K562 (cell line): ENCODE data around the gene CELA1. TPM values are rescaled to one million over a fixed set of nuclear protein-coding genes. Genes with fewer than 3 reads are reported as not detected.

Experiments used
- ATAC-seq: fragments of 200-7000 bp; cut with Tn5 transposase; 3 replicates; pipeline ENCODE4 v1.9.1; 2020; ENCODE audit warnings: moderate library complexity
- BruUV-seq: library from RNA; stranded (reverse); fragments of 400-500 nt; replicated peaks from 2 replicates; lab custom pipeline; 2021; lab: Mats Ljungman, UMichigan
- CTCF ChIA-PET: fragments of 300-600 bp; formaldehyde crosslinking; extraction: SDS; loops from one replicate; lab custom pipeline; 2021; ENCODE audit warnings: low intra/inter-chr PET ratio; lab: Yijun Ruan, JAX
- POLR2A ChIA-PET: fragments of 300-600, 350-650 bp; sonication (Branson Sonifier 250); formaldehyde crosslinking; extraction: SDS; loops from one replicate; lab custom pipeline; 2021; ENCODE audit warnings: antibody characterized with exemption, inconsistent platforms; lab: Yijun Ruan, JAX
- DNase-seq, 4 experiments: peaks; one replicate each; pipeline versions ENCODE4 v3.0.0 to v3.0.0-alpha.2; 2011 to 2018; ENCODE audit warnings: low spot score in 3 of 4, mixed read lengths in 3 of 4; ENCODE audit errors: extremely low read depth in 1 of 4
- FAIRE-seq: peaks from 2 replicates; lab custom pipeline; 2011; peaks lifted over from hg19 to GRCh38; lab: Jason Lieb, UNC
- H2AFZ ChIP-seq: 2 replicates; pipeline ENCODE4 v1.6.0; 2011; ENCODE audit warnings: low read depth, low read length, control low read depth, inconsistent platforms
- H3K27ac ChIP-seq: fragments of 200-600 bp; 3 replicates; pipeline ENCODE4 v1.8.0; 2011; ENCODE audit warnings: low read depth, mild to moderate bottlenecking, control low read depth, inconsistent platforms, low read length, moderate library complexity, mixed read lengths; ENCODE audit errors: extremely low read depth
- H3K27me3 ChIP-seq, 2 experiments: fragments of 300-600 bp in 1 of 2; 2 replicates in 1 of 2; 3 replicates in 1 of 2; pipeline versions ENCODE4 v1.6.0 to v1.8.0; 2011; ENCODE audit warnings: inconsistent platforms in 2 of 2, low read length in 2 of 2, mild to moderate bottlenecking in 1 of 2, mixed read lengths in 1 of 2, moderate library complexity in 1 of 2; ENCODE audit not compliant: control insufficient read depth in 2 of 2, insufficient read depth in 2 of 2
- H3K36me3 ChIP-seq: fragments of 300-600 bp; 3 replicates; pipeline ENCODE4 v1.8.0; 2011; ENCODE audit warnings: mild to moderate bottlenecking, low read length, inconsistent platforms; ENCODE audit not compliant: control insufficient read depth, insufficient read depth
- H3K4me1 ChIP-seq, 2 experiments: fragments of 200-600 bp in 1 of 2; replicated peaks in 1 of 2; 2 replicates in 1 of 2; 3 replicates in 1 of 2; pipeline versions ENCODE4 v1.5.1 to v1.8.0; 2011; ENCODE audit warnings: inconsistent platforms in 2 of 2, low read length in 2 of 2, mild to moderate bottlenecking in 1 of 2, mixed read lengths in 1 of 2, moderate library complexity in 1 of 2; ENCODE audit not compliant: control insufficient read depth in 2 of 2, insufficient read depth in 2 of 2
- H3K4me2 ChIP-seq: 2 replicates; pipeline ENCODE4 v1.6.1; 2011; ENCODE audit warnings: low read length, control low read depth, inconsistent platforms, mixed read lengths; ENCODE audit not compliant: insufficient read depth
- H3K4me3 ChIP-seq: fragments of 200-600 bp; sonication (generic), shearing (Covaris generic); 2 replicates; pipeline ENCODE4 v1.5.1; 2016; ENCODE audit warnings: control low read depth, inconsistent platforms
- H3K79me2 ChIP-seq: fragments of 200-600 bp; 3 replicates; pipeline ENCODE4 v1.8.0; 2011; ENCODE audit warnings: low read length, inconsistent platforms; ENCODE audit not compliant: control insufficient read depth, insufficient read depth
- H3K9ac ChIP-seq, 2 experiments: 2 replicates each; pipeline versions ENCODE4 v1.6.0 to v1.6.1; 2011; ENCODE audit warnings: low read depth in 2 of 2, low read length in 2 of 2, control low read depth in 1 of 2, inconsistent platforms in 1 of 2, mild to moderate bottlenecking in 1 of 2, mixed read lengths in 1 of 2; ENCODE audit not compliant: insufficient read depth in 1 of 2
- H3K9me1 ChIP-seq: one replicate; pipeline ENCODE4 v1.6.0; 2011; ENCODE audit warnings: inconsistent platforms, mild to moderate bottlenecking, low read length, moderate library complexity; ENCODE audit not compliant: control insufficient read depth, insufficient read depth
- H3K9me3 ChIP-seq: replicated peaks from 2 replicates; pipeline ENCODE4 v1.5.1; 2011; ENCODE audit warnings: low read depth, low read length, inconsistent platforms; ENCODE audit not compliant: control insufficient read depth, insufficient read depth
- H4K20me1 ChIP-seq: replicated peaks from 2 replicates; pipeline ENCODE4 v1.6.1; 2011; ENCODE audit warnings: low read length, inconsistent platforms, mixed read lengths; ENCODE audit not compliant: control insufficient read depth, insufficient read depth
- BRD9 ChIP-seq: fragments of 450-650 bp; IDR thresholded peaks from 2 replicates; pipeline ENCODE4 v1.6.1; 2018; ENCODE audit warnings: low read depth; ENCODE audit not compliant: partially characterized antibody
- PML ChIP-seq: IDR thresholded peaks from 2 replicates; pipeline ENCODE4 v1.6.1; 2012; ENCODE audit warnings: low read length, inconsistent platforms
- POLR2AphosphoS2 ChIP-seq: IDR thresholded peaks from 2 replicates; pipeline ENCODE4 v1.6.1; 2012; ENCODE audit warnings: low read length, improper control_type of control experiment
- SNRNP70 ChIP-seq: fragments of 200-400 bp; formaldehyde crosslinking; optimal IDR thresholded peaks from 2 replicates; pipeline ENCODE3; 2017; ENCODE audit warnings: low read depth, low read length
- SRF ChIP-seq, 2 experiments: fragments of 250-450, 450-650 bp in 1 of 2; sonication (Bioruptor Pico) in 1 of 2; sonication (generic) in 1 of 2; formaldehyde crosslinking; IDR thresholded peaks; 2 replicates each; pipeline versions ENCODE4 v1.5.0 to v1.5.1; 2020 to 2022; ENCODE audit warnings: mild to moderate bottlenecking in 1 of 2, missing genetic modification reagents in 1 of 2
- TCF7 ChIP-seq: sonication (generic); IDR thresholded peaks from 2 replicates; pipeline ENCODE4 v1.6.1; 2016; ENCODE audit warnings: antibody characterized with exemption, borderline replicate concordance
- YBX1 ChIP-seq: fragments of 450-650 bp; IDR thresholded peaks from 2 replicates; pipeline ENCODE4 v1.7.1; 2016; ENCODE audit warnings: mild to moderate bottlenecking
- ZNF41 ChIP-seq: fragments of 250-450 bp; sonication (Bioruptor Pico); conservative IDR thresholded peaks from 2 replicates; pipeline ENCODE4 v1.4.0; 2020; ENCODE audit warnings: mild to moderate bottlenecking
- ZNF584 ChIP-seq: fragments of 200-800 bp; sonication (Bioruptor generic); IDR thresholded peaks from 2 replicates; pipeline ENCODE4 v1.6.1; 2016; ENCODE audit warnings: low read depth, mild to moderate bottlenecking, missing genetic modification characterization, missing compliant biosample characterization
- WGBS: fragments of 100-300 bp; shearing (Covaris generic); methylation state at CpG from one replicate; pipeline ENCODE4 v1.1.6; 2016; ENCODE audit warnings: low coverage, mixed read lengths; ENCODE audit not compliant: insufficient coverage; ENCODE audit errors: missing lambda C conversion rate; 5-methylcytosine and 5-hydroxymethylcytosine counted together
- in situ Hi-C: fragments of 300-500 bp; cut with MboI; formaldehyde crosslinking; loops from 4 replicates; pipeline ENCODE4 v1.15.0; 2018; ENCODE audit warnings: inconsistent platforms, mixed read lengths
- intact Hi-C: fragments of 100-400 bp; cut with micrococcal nuclease; formaldehyde crosslinking; loops from 2 replicates; pipeline ENCODE4 v1.14.2; 2022
- polyA plus RNA-seq, 8 experiments: library from polyadenylated mRNA; depleted of rRNA in 4 of 8; stranded (reverse) in 5 of 8; unstranded in 3 of 8; fragments of >200 nt; fragmentation: Nextera tagmentation in 2 of 8; fragmentation: Illumina TruSeq in 1 of 8; extraction: Ambion mirVana in 2 of 8; extraction: Trizol in 1 of 8; gene quantifications; 2 replicates each; pipeline versions ENCODE4 v1.2.1 to v1.2.3, GENCODE V29; 2011 to 2014; ENCODE audit warnings: inconsistent platforms in 1 of 8, missing spikeins in 1 of 8
- total RNA-seq, 7 experiments: library from RNA; depleted of rRNA in 6 of 7; stranded (reverse); fragments of >200 nt in 6 of 7; fragmentation: Illumina TruSeq in 2 of 7; extraction: Trizol in 2 of 7; gene quantifications; 2 replicates each; pipeline versions ENCODE4 v1.2.1 to v1.2.3, GENCODE V29; 2011 to 2021; ENCODE audit warnings: low replicate concordance in 1 of 7
- TF ChIP-seq, protein P1 (sequence below): fragments of 450-650 bp; formaldehyde crosslinking; IDR thresholded peaks from 2 replicates; pipeline ENCODE4 v1.4.0; 2022; ENCODE audit warnings: mild to moderate bottlenecking, moderate library complexity
- TF ChIP-seq, protein P2 (sequence below): sonication (generic); IDR thresholded peaks from 2 replicates; pipeline ENCODE4 v1.6.1; 2016
- TF ChIP-seq, protein P3 (sequence below): fragments of 250-450 bp; sonication (Bioruptor Pico); IDR thresholded peaks from 2 replicates; pipeline ENCODE4 v1.4.0; 2020; ENCODE audit warnings: mild to moderate bottlenecking, moderate library complexity, borderline replicate concordance
- TF ChIP-seq, protein P4 (sequence below): fragments of 200-800 bp; sonication (Bioruptor generic); IDR thresholded peaks from 2 replicates; pipeline ENCODE4 v1.6.1; 2017; ENCODE audit warnings: missing genetic modification characterization, missing compliant biosample characterization
- TF ChIP-seq, protein P5 (sequence below): IDR thresholded peaks from 3 replicates; pipeline ENCODE4 v1.6.1; 2011; ENCODE audit warnings: borderline replicate concordance, mild to moderate bottlenecking; ENCODE audit not compliant: insufficient read length, insufficient read depth

CELA1 gene
- total and polyA plus RNA-seq, 9 of the 15 experiments (the other 6 are each of a cell fraction or from before 2014, with no cell fraction given) = 0.06 to 0.27 (median 0.22) TPM; not detected in 6

DNA sequence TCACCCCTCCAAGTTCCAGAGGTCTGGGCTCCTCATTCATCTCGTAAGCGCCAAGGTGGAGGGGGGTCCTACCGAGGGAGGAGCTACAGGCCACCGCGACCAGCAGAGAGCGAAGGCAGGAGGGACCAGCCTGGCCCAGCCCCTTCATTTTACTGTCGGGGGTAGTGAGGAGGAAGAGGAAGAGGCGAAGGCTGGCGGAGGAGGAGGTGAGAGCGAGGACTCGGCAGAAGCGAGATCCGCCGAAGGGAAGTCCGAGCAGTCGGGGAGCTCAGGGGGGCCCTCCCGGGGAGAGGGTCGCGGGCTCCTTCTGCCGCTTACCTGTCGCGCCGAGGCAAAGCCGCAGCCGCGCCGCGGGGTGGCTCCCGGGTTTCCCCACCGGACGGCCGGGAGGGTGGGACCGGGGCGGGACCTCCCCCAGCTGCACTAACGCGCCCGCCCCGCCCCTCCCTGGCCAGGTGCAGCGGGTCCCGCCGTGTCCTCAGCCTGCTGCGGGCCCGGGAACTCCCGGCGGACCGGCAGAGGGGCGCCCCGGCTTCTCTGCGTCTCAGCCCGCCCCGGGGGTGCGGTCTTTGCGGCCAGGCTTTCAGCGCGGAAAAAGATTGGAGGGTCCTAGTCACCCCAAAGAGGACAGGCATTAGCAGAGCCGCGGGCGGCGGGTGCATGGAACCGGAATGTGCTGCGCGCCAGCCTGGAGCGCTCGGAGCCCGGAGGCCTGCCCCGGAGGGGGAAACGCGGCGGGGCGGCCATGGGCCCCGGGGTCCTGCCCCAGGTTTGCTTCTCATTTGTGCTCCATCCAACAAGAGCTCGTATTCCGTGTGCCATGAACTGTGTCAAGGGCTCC, 45.0 kb upstream of the CELA1 start, which contains the start of gene GALNT6:
Gene GALNT6, minus strand, starts transcription at position 124 of the 841 bp plus-strand sequence. CDS start 11,625 bp downstream, outside the sequence.
- Histone ChIP-seq H3K27me3 (no peaks in the 10 kb centered on the region), H3K9me3 (no peaks in the 10 kb centered on the region), H3K9me1 (no peaks in the 10 kb centered on the region), H3K4me3 (peak within 1 kb of the TSS; percentile 51), H3K4me2 (peak within 1 kb of the TSS; percentile 79), H3K79me2 (no peaks in the 10 kb centered on the region), H3K27ac (peak within 1 kb of the TSS; percentile 32; the same call in 1 of the 3 replicates), H3K4me1 (peaks cover 45 to 52% of the 10 kb centered on the region in 2 experiments), H3K36me3 (no peaks in the 10 kb centered on the region), H2AFZ (peak within 1 kb of the TSS; percentile 90), H4K20me1 (no peaks in the 10 kb centered on the region), H3K9ac (peak within 1 kb of the TSS; percentile 67 to 92)
- in situ Hi-C loops = no loop called here
- POLR2A ChIA-PET = interaction anchor here (0.7 to 1.5 kb wide), 2 partner anchors 18 to 1707 kb away, joined by 3 read pairs; no protein-coding TSS in a partner anchor
- intact Hi-C loops = no loop called here
- CTCF ChIA-PET = interaction anchor here (0.6 kb wide), 1 partner anchor 1261 kb away, joined by 3 read pairs; no protein-coding TSS in a partner anchor
- 8% methylated on average over 12 of the region's 73 CpGs for WGBS
- ATAC-seq (peak; percentile 77), DNase-seq (peak; percentile 70 to 91 (median 85)), FAIRE-seq (no peak)
- BruUV-seq = no TSS peak
- TF ChIP-seq BRD9 = no peak
- no peak for TF ChIP-seq SNRNP70
- no peak for TF ChIP-seq POLR2AphosphoS2
- no peak for TF ChIP-seq SRF (CRISPR knock-in tag; IDR thresholded peaks at IDR 0.05)
- TF ChIP-seq, protein P1, sequence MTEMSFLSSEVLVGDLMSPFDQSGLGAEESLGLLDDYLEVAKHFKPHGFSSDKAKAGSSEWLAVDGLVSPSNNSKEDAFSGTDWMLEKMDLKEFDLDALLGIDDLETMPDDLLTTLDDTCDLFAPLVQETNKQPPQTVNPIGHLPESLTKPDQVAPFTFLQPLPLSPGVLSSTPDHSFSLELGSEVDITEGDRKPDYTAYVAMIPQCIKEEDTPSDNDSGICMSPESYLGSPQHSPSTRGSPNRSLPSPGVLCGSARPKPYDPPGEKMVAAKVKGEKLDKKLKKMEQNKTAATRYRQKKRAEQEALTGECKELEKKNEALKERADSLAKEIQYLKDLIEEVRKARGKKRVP = no peak
- no peak for TF ChIP-seq PML
- TF ChIP-seq, protein P2, sequence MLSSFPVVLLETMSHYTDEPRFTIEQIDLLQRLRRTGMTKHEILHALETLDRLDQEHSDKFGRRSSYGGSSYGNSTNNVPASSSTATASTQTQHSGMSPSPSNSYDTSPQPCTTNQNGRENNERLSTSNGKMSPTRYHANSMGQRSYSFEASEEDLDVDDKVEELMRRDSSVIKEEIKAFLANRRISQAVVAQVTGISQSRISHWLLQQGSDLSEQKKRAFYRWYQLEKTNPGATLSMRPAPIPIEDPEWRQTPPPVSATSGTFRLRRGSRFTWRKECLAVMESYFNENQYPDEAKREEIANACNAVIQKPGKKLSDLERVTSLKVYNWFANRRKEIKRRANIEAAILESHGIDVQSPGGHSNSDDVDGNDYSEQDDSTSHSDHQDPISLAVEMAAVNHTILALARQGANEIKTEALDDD = no peak
- no peak for TF ChIP-seq TCF7
- TF ChIP-seq ZNF41 (CRISPR knock-in tag) = no peak
- TF ChIP-seq, protein P3, sequence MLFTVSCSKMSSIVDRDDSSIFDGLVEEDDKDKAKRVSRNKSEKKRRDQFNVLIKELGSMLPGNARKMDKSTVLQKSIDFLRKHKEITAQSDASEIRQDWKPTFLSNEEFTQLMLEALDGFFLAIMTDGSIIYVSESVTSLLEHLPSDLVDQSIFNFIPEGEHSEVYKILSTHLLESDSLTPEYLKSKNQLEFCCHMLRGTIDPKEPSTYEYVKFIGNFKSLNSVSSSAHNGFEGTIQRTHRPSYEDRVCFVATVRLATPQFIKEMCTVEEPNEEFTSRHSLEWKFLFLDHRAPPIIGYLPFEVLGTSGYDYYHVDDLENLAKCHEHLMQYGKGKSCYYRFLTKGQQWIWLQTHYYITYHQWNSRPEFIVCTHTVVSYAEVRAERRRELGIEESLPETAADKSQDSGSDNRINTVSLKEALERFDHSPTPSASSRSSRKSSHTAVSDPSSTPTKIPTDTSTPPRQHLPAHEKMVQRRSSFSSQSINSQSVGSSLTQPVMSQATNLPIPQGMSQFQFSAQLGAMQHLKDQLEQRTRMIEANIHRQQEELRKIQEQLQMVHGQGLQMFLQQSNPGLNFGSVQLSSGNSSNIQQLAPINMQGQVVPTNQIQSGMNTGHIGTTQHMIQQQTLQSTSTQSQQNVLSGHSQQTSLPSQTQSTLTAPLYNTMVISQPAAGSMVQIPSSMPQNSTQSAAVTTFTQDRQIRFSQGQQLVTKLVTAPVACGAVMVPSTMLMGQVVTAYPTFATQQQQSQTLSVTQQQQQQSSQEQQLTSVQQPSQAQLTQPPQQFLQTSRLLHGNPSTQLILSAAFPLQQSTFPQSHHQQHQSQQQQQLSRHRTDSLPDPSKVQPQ (CRISPR knock-in tag) = no peak
- no peak for TF ChIP-seq YBX1
- TF ChIP-seq, protein P4, sequence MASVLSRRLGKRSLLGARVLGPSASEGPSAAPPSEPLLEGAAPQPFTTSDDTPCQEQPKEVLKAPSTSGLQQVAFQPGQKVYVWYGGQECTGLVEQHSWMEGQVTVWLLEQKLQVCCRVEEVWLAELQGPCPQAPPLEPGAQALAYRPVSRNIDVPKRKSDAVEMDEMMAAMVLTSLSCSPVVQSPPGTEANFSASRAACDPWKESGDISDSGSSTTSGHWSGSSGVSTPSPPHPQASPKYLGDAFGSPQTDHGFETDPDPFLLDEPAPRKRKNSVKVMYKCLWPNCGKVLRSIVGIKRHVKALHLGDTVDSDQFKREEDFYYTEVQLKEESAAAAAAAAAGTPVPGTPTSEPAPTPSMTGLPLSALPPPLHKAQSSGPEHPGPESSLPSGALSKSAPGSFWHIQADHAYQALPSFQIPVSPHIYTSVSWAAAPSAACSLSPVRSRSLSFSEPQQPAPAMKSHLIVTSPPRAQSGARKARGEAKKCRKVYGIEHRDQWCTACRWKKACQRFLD (CRISPR knock-in tag) = no peak
- TF ChIP-seq ZNF584 (CRISPR knock-in tag) = no peak
- TF ChIP-seq, protein P5, sequence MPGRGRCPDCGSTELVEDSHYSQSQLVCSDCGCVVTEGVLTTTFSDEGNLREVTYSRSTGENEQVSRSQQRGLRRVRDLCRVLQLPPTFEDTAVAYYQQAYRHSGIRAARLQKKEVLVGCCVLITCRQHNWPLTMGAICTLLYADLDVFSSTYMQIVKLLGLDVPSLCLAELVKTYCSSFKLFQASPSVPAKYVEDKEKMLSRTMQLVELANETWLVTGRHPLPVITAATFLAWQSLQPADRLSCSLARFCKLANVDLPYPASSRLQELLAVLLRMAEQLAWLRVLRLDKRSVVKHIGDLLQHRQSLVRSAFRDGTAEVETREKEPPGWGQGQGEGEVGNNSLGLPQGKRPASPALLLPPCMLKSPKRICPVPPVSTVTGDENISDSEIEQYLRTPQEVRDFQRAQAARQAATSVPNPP = no peak
